HG03175 (cell line): ENCODE data around the gene ARHGAP6.

Experiments used
- ATAC-seq: cut with Tn5 transposase; IDR thresholded peaks from one replicate; pipeline ENCODE4 v1.9.1; 2021; ENCODE audit warnings: mild to moderate bottlenecking, moderate library complexity; ENCODE audit not compliant: unreplicated experiment

ARHGAP6 gene, protein sequence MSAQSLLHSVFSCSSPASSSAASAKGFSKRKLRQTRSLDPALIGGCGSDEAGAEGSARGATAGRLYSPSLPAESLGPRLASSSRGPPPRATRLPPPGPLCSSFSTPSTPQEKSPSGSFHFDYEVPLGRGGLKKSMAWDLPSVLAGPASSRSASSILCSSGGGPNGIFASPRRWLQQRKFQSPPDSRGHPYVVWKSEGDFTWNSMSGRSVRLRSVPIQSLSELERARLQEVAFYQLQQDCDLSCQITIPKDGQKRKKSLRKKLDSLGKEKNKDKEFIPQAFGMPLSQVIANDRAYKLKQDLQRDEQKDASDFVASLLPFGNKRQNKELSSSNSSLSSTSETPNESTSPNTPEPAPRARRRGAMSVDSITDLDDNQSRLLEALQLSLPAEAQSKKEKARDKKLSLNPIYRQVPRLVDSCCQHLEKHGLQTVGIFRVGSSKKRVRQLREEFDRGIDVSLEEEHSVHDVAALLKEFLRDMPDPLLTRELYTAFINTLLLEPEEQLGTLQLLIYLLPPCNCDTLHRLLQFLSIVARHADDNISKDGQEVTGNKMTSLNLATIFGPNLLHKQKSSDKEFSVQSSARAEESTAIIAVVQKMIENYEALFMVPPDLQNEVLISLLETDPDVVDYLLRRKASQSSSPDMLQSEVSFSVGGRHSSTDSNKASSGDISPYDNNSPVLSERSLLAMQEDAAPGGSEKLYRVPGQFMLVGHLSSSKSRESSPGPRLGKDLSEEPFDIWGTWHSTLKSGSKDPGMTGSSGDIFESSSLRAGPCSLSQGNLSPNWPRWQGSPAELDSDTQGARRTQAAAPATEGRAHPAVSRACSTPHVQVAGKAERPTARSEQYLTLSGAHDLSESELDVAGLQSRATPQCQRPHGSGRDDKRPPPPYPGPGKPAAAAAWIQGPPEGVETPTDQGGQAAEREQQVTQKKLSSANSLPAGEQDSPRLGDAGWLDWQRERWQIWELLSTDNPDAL (N-terminal part only)

DNA sequence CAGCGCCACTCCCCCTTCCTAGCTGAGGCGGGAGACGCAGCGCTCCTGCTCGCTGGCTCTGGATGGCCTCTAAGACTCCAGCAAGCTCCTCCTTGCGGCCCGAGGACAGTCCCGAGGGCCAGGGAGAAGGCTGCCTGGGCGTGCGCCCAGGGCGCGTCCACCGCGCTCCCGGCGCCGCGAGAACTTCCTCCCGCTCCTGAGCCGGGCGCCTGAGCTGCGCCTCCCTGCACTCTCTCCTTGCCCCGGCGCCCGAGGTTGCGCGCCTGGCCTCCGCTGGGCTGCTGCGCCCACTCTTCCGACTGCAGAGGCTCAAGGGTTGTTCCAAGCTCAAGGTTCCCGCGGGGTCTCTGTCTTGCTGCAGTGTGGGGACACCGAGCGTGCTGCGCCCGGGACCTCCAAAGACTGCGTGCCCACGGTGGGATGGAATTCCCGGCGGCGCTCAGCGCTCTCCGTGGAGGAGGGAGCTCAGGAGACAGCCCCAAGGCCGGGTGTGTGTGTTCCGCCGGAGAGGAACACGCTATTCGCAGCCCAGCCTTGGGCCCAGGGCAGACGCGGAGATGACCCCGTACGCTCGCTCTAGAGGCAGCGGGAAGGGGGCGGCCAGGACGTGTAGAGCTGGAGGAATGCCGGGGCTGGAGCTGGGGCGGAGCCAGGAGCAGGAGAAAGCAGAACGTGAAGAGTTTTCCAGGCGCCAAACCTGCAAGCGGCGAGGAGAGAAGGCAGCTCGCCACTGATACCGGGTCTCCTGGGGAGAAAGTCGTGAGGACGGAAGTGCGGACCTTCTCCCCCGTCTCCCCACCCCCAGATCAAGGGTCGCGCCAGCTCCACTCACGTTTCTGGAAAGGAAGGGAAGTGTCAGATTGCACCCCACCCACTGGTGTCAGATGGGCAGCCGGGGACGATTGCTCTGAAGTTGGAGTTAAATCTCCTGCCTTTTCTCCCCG, at the start of gene ARHGAP6:
Gene ARHGAP6, minus strand, starts transcription at position 753 of the 944 bp plus-strand sequence. CDS start 1,092 bp downstream, outside the sequence.
- ATAC-seq: no peak

DNA sequence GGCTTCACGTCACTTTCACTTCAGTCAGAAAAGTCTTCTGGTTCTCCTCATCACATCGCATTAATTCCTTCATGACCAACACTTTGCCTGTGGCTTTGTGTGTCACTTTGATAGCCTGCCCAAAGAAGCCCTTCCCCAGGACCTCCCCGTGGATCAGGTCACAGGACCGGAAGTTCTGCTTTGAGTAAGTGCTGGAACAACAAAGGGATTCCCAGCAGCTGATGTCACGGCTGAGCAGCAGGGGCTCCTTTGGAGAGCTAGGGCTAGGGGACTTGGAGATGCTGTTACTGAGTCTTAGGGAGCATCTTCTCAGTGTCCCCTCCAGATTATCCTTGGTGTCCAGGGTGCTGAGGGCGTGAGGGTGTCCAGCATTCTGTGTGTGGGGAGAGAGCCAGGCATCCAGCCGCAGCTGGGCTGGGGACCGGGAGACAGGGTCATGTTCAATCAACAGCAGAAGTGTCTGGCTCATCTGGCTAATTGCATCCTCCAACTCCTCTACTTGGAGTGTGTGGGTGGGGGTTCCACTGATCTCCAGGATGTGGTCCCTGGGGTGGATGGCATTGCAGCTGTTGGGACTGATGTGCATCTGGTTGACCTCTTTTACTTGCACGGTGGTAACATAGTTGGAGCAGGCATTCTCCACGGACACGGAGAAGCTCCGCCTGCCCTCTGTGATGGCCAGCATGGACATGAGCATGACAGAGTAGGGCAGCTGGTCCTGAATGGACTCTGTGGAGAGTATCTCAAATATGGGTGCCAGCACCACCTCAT, 39.2 kb upstream of the ARHGAP6 start:
- ATAC-seq: no peak

DNA sequence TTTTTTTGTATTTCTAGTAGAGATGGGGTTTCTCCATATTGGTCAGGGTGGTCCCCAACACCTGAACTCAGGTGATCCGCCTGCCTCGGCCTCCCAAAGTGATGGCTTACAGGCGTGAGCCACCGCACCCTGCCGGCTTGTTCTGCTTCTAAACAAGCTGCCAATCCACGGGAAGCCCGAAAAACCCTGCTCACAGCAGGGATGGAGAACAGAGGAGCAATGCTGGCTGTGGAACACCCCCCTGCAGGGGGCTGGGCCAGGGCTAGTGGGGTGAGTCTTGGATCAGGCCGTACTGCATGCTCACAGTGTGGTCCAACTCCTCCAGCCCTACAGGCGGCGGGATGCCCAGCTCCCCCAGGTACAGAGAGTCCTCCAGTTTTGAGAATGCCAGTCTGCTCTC, 38.1 kb upstream of the ARHGAP6 start:
- no peak for ATAC-seq

DNA sequence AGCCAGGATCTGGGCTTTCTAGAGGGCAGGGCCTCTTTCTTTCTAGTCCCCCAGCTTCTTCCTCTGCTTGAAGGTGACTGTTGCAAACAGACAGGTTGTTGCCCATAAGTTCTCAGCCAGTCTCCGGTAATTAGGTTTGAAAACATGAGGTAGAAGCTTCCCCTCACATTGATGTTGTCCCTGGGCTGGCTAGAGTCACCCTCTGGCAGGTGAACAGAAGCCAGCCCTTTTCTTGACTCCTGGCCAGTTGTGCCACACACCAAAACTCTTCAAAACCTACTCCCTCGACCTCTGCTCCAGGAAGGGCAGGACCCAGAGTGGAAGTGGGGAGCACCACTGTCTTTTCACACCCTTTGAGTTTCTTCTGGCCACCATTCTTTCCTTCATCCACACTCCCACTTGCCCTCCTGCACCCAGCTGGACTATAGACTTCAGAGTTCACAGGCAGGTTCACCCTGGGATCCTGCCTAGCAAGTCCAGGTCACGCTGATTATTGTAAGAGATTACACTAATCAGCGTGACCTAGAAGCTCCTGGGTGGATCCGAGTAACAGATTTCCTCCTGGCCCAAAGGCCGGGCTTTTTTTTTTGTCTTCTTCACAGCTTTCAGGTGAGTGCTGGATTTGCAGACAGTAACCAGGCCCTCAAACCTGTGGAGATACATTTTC, 37.4 kb upstream of the ARHGAP6 start:
- ATAC-seq: no peak

DNA sequence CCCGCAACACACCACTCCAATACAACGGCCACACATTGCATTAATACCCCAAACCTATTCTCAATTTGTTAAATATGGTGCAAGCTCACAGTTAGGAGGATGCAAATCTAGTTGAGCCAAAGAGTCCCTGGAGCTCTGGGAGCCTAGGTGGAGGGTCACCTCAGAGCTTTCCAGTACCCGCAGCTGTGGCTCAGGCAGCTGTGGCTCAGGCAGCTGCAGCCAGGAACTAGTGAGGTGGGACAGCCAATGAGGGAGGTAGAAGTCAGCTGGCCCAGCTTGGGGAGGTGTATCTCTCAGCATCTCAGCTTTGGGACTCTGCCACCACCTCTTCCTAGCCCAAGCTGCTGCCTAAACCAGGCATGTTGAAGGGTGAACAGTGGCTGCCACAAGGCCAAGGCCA, 36.7 kb upstream of the ARHGAP6 start:
- no peak for ATAC-seq

DNA sequence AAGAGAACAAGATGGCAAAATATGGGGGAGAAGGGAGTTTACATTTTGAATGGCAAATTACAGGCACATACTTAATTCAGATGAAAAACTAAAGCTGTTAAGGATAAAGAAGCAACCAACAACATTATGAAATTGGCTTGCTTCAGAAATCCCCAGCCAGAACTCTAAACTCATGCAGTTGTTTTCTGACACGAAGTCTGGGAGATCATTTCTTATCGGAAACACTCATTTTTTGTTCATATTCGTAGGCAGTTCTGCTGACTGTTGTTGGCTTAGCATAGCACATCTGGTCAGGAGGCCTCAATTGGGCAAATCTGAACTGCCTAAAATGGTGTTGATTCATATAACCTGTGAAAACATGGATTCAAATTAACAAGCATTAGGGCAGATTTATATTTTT, 33.0 kb upstream of the ARHGAP6 start:
- no peak for ATAC-seq

DNA sequence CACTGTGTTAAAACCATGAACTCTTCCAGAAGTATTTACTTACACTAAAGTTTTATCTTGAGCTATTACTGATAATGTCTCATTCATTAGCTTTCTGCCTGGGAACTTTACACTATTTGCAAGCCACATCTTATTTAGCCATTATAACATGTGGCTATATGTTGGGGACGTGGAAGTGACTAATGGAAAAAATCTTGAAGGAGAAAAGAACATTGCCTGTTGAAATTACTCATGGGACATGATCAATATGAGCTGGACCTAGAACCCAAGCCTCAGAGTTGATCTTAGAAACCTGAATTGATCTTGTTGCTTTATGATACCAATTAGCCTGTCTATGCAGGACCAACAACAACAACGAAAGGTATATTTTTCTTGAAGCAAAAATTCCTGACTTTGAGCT, 22.5 kb upstream of the ARHGAP6 start:
- ATAC-seq: no peak

DNA sequence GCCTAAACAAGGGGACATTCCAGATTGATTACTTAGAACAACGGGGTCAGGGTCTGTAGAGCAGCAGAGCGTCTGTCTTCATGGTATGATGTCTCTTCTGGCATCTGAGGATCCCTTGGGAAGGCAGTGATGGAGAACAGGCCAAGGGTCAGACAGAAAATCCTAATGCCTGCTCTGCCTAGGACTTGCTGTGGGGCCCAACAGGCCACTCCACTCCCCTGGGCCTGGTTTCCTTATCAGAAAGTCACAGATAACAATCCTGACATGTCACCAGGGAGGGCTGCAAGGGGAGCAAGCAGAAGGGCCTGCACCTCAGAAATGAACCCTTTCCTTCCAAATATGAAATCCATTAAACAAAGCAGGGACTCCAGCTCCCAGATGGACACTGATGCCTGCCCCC, 21.4 kb upstream of the ARHGAP6 start:
- no peak for ATAC-seq

DNA sequence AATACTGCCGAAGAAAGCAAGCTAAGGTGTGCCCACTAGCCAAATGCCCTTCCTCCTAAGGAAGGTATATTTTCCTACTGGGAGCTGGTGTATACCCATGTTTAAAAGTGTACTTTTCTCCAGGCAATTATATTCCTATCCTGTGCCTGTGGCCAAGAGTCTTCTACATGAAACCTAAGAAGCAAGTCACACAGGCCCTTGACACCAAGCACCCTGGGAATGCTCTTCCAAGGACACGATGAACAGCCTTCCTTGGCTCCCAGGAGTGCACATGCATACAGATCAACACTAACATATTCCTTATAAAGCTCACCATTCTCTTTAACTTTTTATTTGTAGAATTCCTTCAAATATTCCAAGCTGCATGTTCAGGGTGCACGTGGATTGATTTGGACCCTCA, 17.3 kb upstream of the ARHGAP6 start:
- no peak for ATAC-seq

DNA sequence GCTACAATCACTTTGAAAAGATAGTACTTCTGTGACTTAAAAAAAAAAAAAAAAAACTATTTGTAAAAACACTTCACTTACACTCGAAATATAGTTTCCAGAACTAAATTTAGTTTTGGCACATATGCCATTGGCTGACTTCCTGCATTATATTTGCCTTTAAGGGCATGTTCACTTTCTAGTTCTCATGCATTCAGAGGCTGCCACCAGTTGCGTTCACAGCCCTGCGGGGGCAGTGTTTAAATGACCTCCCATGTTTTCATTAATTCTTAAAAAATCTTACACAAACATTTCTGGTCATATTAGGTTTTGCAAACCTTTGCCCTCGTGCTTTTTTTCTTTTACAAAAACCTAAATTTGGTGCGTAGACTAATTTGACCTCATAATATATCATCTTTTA, 12.4 kb upstream of the ARHGAP6 start:
- ATAC-seq: no peak

DNA sequence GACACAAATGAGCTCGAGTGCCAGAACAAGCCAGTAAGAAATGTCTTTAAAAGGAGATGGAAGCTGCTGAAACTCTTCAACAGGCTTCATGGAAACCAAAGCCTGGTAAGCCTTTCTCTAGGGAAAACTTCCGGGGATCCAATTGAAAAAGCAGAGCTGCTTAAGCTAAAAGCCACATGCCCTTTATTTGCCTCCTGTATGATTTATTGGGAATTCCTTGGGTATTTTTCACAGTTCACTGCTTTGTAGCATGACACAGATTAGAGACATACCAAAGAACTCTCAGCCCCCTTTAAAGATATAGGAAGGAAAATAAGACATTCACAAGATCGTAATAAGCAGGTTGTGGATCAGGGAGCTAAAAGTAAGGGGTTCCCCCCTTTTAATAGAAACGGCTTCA, 6.5 kb upstream of the ARHGAP6 start:
- no peak for ATAC-seq

DNA sequence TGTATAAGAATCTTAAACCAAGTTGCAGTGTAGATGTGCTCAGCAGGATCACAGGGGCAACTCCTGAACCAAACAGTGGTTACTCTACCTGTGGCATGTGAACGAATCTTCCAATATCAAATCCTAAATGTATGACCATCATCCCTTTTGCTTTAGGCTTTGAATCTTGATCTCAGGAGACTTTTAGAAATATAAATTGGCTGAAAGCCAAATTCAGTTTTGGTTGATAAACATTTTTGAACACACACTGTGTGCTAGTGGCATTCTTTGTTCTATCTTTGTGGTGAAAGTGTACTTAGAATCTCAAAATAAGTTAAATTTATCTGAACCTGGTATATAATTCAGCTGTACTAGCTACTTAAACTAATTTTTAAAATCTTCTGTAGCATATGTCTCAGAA, 4.6 kb upstream of the ARHGAP6 start:
- ATAC-seq: no peak

DNA sequence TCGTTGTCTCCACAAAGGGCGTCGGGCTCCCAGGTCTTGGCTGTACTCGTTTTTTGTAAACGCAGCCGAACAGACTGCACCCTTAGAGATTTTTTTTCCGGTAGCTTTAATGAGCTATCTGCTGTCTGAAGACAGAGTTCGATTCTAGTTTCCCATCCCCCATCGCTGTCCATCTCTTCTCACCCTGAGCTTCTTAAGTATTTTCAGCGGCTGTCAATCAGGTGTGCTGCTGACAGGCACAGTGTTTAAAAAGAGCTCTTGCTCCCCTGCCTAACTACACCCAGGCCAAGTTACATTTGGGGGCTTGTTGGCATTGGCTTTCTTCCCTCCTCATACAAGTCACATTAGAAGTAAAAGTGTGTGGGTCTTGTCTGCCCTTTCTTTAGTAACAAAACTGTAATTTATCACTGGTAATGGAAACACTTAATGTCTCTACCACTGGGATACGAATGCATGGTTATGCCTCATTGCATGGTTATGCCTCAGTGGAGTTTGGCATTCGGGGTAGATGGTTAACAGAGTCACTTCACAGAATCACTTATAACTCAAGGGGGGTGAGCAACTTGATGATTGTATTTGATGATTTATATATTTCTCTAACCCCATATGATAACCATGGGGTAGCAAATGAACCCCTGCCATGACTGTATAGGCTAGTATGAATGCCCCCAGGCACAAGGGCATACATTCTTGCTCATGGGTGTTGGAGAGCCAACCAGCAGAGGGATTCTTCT, 1.4 kb upstream of the ARHGAP6 start:
- ATAC-seq: peak; percentile 52

DNA sequence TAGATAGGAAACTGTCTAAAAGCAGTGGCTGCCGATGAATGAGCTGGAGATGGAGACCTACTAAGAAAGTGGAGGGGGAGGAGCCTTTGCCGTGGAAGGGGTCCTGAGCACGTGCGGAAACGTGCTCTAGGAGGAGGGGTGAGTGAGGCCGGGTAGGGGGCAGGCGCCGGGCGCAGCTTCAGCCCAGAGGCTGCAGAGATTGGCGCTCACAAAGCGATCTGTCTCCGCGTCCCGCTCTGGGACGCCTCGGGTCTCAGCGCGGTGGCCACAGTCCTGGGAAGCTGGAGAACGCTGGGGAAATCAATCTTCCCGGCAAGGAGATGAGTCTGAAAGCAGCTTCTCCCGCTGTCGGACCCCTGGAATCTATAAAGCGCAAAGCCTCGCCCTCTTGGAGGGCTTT, 444 bp upstream of the ARHGAP6 start:
- ATAC-seq: no peak

DNA sequence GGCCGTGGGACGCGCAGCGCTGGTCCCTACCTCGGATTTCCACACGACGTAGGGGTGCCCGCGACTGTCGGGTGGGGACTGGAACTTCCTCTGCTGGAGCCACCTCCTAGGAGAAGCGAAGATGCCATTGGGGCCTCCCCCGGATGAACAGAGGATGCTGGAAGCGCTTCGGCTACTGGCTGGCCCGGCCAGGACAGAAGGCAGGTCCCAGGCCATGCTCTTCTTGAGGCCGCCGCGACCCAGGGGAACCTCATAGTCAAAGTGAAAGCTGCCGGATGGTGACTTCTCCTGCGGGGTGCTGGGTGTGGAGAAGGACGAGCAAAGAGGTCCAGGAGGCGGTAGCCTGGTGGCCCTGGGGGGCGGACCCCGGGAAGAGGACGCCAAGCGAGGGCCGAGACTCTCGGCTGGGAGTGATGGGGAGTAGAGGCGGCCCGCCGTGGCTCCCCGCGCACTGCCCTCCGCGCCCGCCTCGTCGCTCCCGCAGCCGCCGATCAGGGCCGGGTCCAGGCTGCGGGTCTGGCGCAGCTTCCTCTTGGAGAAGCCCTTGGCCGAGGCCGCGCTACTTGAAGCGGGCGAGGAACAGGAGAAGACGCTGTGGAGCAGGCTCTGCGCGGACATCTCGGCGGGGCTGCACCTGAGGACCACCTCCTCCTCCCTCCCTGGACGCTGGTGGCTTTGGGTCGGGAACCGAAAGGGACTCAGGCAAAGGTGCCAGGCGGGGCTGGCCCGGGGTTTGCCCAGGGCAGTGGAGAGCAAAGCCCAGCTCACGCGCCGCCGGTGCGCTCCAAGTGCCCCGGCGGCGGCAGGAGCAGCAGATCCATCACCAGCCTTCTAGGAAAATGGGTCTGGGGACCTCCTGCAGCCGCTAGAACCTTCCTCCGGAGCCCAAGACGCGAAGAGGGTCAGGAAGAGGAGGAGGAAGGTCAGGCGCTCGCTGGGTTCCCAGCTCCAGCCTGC, 1.2 kb downstream of the ARHGAP6 start:
- ATAC-seq: no peak

DNA sequence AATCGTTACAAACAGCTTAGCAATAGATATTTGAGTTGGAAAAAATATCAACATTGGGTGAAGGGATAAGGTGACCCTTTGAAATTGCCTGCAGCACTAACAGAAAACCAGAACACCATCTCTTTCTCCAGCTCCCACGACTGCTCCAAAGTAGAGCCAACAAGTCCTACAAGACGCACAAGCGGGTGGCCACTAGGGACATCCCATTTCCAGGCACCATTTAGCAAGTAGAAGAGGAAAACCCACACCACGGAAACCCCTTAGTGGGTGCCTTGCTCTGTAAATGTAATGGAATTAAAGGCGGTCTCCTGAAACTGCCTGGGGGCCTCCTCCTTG, 1.9 kb downstream of the ARHGAP6 start:
- ATAC-seq: no peak

DNA sequence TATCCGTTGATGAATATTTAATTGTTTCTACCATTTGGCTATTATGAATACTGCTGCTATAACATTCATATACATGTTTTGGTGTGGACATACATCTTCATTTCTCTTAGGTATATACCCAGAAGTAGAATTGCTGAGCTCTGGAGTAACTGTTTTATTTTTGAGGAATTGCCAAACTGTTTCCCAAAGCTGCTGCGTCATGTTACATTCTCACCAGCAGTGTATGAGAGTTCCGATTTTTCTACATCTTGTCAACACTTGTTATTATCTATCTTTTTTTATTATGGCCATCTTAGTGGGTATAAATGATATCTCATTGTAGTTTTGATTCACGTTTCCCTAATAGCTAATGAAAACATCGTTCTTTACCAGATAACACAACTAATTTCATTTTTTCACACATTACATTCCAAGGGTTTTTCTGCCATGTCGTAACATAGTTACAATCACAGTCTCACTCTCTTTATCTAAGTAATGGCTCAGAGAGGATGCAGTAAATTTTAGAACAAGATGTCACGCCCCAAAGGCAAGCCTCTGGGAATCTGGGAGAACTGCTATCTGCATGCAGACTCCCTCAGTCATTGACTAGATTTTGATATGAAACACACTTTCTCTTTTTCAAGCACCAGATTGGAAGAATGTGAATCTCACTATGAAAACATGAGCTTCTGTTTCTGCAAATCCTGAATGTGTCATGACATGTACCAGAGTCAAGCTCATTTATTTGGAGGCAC, 10.3 kb downstream of the ARHGAP6 start:
- no peak for ATAC-seq
